ENCODE results near the gene TACSTD2.
"Not testable (repeated sequence)": the region's sequence is repeated elsewhere in the genome, so short reads cannot be mapped to it uniquely, and the experiment has no call there.

Gene TACSTD2

DNA sequence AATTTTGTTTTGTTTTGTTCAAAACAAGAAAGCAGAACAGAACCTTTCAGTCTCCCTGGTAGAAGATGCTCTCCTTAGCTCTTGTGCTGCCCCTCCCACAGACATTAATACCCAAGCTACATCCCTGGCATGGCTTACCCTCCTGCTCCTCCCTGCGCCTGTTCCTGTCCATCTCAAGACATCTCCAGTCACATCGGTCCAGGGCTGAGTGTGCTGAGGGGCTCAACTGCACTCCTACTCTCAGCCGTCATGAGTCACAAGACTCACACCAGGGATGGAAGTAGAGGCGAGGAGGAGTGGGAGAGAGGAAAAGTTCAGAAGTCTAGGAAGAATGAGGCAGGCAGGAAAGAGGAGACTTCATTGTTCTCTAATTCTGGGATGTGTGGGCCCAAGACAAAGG is 9.2 kb upstream of the TACSTD2 start:
- DNase-seq = no peak

DNA sequence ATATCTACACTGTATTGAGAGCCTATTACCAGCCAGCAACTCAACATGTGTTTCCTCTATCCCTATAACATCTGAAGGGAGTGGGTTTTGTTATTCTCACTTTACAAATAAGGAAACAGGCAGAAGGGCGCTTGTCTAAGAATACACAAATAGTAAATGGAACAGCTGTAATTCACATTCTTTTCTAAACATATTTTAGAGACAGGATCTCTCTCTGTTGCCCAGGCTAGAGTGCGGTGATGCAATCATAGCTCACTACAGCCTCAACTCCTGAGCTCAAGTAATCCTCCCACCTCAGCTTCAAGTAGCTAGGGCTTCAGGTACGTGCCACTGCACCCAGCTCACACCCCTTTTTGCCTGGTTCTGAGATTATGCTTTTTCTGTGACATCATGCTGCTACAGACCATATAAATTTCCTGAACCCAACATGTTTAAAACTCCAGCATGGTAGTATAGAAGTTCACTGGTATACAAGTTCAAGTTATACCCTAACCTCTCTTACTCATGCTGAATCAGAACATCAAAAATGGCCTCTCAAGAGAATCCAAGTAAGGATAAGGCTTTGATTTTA is 8.6 kb upstream of the TACSTD2 start:
- DNase-seq = no peak

- no peak for DNase-seq
Observed at GRCh38 chr1:58585166-58585565, 8.1 kb upstream of the TACSTD2 start.

GRCh38 chr1:58584082-58584895 is 7.2 kb upstream of the TACSTD2 start:
- DNase-seq = no peak

- DNase-seq = no peak
Observed at GRCh38 chr1:58583496-58583895, 6.4 kb upstream of the TACSTD2 start.

- not testable (repeated sequence) for DNase-seq
Observed at GRCh38 chr1:58582143-58582542, 5.1 kb upstream of the TACSTD2 start.

GRCh38 chr1:58581641-58582040 is 4.6 kb upstream of the TACSTD2 start:
- no peak for DNase-seq

- no peak for DNase-seq
Observed at GRCh38 chr1:58580186-58580585, 3.1 kb upstream of the TACSTD2 start.

GRCh38 chr1:58577654-58578030 is 590 bp upstream of the TACSTD2 start:
- DNase-seq = no peak

DNA sequence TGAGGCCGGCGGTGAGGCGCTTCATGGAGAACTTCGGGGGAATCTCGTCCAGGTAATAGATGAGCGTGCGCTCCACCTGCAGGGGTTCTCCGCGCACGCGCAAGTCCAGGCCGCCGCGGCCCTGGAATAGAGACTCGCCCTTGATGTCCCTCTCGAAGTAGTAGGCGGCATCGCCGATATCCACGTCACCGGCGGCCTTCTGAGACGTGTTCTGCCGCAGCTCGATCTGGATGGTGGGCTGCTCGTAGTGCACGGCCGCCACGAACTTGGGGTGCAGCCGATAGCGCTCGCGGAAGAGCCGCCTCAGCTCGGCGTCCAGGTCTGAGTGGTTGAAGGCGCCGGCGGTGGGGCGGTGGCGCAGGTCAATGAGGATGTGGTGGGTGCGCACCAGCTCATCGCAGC is 726 bp downstream of the TACSTD2 start:
- DNase-seq = peak; percentile 9

- DNase-seq = no peak
Observed at GRCh38 chr1:58575551-58576324, 1.3 kb downstream of the TACSTD2 start.

- DNase-seq = no peak
Observed at GRCh38 chr1:58574816-58575215, 2.2 kb downstream of the TACSTD2 start.

- peak; percentile 13 for DNase-seq
Observed at GRCh38 chr1:58573705-58574591, 3.1 kb downstream of the TACSTD2 start.

DNA sequence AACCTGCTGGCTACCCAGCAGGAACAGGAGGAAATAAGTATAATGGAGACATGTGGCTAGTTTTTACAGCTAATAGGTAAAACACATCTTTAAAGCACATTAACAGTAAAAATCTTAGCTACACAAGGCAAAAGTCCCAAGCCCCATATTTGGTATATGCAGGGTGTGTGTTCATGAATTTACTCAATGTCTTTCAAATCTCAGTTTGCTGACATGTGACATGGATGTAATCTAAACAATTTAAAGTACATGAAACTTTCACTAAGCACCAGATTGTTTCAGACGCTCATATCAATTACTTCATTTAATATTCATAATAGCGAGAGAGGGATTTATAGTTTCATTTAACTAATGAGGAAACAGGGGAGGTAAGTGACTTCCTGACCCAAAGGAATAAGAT is 3.9 kb downstream of the TACSTD2 start:
- no peak for DNase-seq

- DNase-seq = no peak
Observed at GRCh38 chr1:58572690-58573089, 4.4 kb downstream of the TACSTD2 start.

- no peak for DNase-seq
Observed at GRCh38 chr1:58571616-58572015, 5.4 kb downstream of the TACSTD2 start.

- no peak for DNase-seq
Observed at GRCh38 chr1:58570817-58571216, 6.2 kb downstream of the TACSTD2 start.

GRCh38 chr1:58570094-58570493 is 7.0 kb downstream of the TACSTD2 start:
- DNase-seq = no peak

DNA sequence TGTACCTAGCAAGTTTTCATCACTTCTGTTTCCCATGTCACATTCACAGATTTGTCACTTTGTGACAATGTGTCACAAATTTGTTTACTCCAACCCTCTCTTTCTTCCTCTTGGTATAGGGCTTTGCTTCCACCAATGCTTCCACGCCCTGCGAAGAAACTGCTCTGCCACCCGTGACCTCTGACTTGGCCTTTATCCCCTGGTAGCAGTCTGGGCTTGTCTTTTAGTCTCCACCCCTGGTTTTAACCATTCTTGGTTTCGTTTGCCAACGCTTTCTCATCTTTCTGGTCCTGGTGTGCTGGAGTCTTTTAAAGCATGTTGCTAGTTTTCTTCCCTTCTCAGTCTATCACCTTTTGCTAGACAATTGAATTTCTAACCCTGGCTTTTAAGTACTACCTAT is 8.1 kb downstream of the TACSTD2 start:
- no peak for DNase-seq

- DNase-seq = no peak
Observed at GRCh38 chr1:58568271-58568860, 8.7 kb downstream of the TACSTD2 start.

DNA sequence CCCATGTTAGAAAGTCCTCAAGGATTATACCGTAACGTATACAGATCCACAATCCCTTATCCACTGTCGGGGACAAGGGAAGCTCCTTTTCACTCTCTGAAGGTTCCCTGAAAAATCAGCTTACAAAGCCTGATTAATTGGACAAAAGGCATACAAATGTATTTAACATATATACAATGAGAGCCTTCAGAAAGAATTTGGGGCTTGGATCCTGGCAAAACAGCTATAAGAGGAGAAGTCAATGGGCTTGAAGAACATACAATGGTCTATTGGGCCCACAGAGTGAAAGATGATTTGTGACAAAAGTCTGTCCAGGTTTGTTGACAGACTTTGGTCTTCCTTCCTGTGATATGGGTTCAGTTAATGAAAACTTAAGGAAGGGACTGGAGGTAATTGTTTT is 10.7 kb downstream of the TACSTD2 start:
- DNase-seq = no peak

DNA sequence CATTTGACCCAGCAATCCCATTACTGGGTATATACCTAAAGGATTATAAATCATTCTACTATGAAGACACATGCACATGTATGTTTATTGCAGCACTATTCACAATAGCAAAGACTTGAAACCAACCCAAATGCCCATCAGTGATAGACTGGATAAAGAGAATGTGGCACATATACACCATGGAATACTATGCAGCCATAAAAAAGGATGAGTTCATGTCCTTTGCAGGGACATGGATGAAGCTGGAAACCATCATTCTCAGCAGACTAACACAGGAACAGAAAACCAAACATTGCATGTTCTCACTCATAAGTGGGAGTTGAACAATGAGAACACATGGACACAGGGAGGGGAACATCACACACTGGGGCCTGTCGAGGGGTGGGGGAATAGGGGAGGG is 13.3 kb downstream of the TACSTD2 start:
- DNase-seq = not testable (repeated sequence)

DNA sequence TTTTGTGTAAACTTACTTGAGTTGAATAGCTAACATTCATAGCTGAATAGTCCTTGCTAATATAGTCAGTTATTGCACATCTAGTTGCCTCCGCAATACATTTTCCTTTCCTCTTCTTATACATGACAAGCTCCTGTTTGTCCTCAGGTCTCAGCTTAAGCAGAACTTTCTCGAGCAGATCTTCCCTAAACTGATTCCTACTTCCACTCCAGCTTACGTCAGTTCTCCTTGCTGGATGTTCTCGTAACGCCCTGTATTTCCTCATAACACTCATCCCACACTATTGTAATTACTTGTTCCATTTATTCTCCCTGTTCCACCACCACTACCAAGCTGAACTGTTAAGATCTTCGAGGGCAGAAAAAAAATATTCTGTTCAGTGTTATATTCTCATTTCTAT is 15.4 kb downstream of the TACSTD2 start:
- DNase-seq = no peak

All from CD4-positive, alpha-beta T cell treated with Interleukin-17A for 4 hours (primary cell).